Hindlimb muscle (tissue), 1 donor: Measurements from ENCODE around the gene MON2. TPM values are rescaled to one million over a fixed set of nuclear protein-coding genes. Genes with fewer than 3 reads are reported as not detected.
"Not testable (repeated sequence)": the region's sequence is repeated elsewhere in the genome, so short reads cannot be mapped to it uniquely, and the experiment has no call there.

Experiments used
- DNase-seq: peaks from one replicate; pipeline ENCODE4 v3.0.0-alpha.2; 2013
- polyA plus RNA-seq: library from polyadenylated mRNA; unstranded; fragments of 120-200 nt; gene quantifications from one replicate; pipeline ENCODE4 v1.2.1, GENCODE V29; 2013; ENCODE audit not compliant: insufficient read length

MON2 gene
- polyA plus RNA-seq, 1 donor: 37.7 TPM

- not testable (repeated sequence) for DNase-seq
Measured at GRCh38 chr12:62559366-62559765, 92.7 kb downstream of the MON2 start.

- no peak for DNase-seq
Measured at GRCh38 chr12:62562846-62563245, 96.2 kb downstream of the MON2 start.

GRCh38 chr12:62575036-62575435 lies 108.4 kb downstream of the MON2 start:
- DNase-seq: no peak

- no peak for DNase-seq
Measured at GRCh38 chr12:62576503-62576902, 109.9 kb downstream of the MON2 start.

GRCh38 chr12:62578726-62579125 lies 112.1 kb downstream of the MON2 start:
- no peak for DNase-seq

GRCh38 chr12:62581288-62582064 lies 114.8 kb downstream of the MON2 start:
- peak; percentile 43 for DNase-seq

- DNase-seq: no peak
Measured at GRCh38 chr12:62582065-62582366, 115.4 kb downstream of the MON2 start.

- no peak for DNase-seq
Measured at GRCh38 chr12:62584619-62585018, 118.0 kb downstream of the MON2 start.

GRCh38 chr12:62586850-62587249 lies 120.2 kb downstream of the MON2 start:
- DNase-seq: no peak

- no peak for DNase-seq
Measured at GRCh38 chr12:62588916-62589315, 122.3 kb downstream of the MON2 start.

GRCh38 chr12:62597253-62597652 lies 130.6 kb downstream of the MON2 start:
- no peak for DNase-seq

- DNase-seq: no peak
Measured at GRCh38 chr12:62598846-62599245, 132.2 kb downstream of the MON2 start.

GRCh38 chr12:62599854-62600437 lies 133.3 kb downstream of the MON2 start:
- no peak for DNase-seq

- DNase-seq: no peak
Measured at GRCh38 chr12:62601765-62602164, 135.1 kb downstream of the MON2 start.

GRCh38 chr12:62602255-62603060 lies 135.8 kb downstream of the MON2 start:
- peak; percentile 91 for DNase-seq

- DNase-seq: peak; percentile 91
Measured at GRCh38 chr12:62603061-62603810, 136.6 kb downstream of the MON2 start.

GRCh38 chr12:62603811-62604098 lies 137.1 kb downstream of the MON2 start:
- no peak for DNase-seq

- no peak for DNase-seq
Measured at GRCh38 chr12:62604373-62604772, 137.7 kb downstream of the MON2 start.

GRCh38 chr12:62604871-62605270 lies 138.2 kb downstream of the MON2 start:
- DNase-seq: no peak

GRCh38 chr12:62605981-62606380 lies 139.4 kb downstream of the MON2 start:
- DNase-seq: no peak

- no peak for DNase-seq
Measured at GRCh38 chr12:62606654-62607053, 140.0 kb downstream of the MON2 start.

GRCh38 chr12:62613081-62613480 lies 146.5 kb downstream of the MON2 start:
- no peak for DNase-seq

GRCh38 chr12:62618319-62618718 lies 151.7 kb downstream of the MON2 start:
- DNase-seq: no peak
